ENCODE measurements around the gene LDLRAD4.
"Not testable (repeated sequence)": the region's sequence is repeated elsewhere in the genome, so short reads cannot be mapped to it uniquely, and the experiment has no call there.

LDLRAD4 gene

GRCh38 chr18:13649397-13650390, 431.1 kb downstream of the LDLRAD4 start:
- no peak for DNase-seq

GRCh38 chr18:13653746-13654433, 435.3 kb downstream of the LDLRAD4 start:
- DNase-seq, result no peak

- no peak for DNase-seq
Measured at GRCh38 chr18:13657974-13658373, 439.4 kb downstream of the LDLRAD4 start.

GRCh38 chr18:13658436-13659204, 440.1 kb downstream of the LDLRAD4 start:
- DNase-seq, result no peak

- no peak for DNase-seq
Measured at GRCh38 chr18:13660510-13660909, 441.9 kb downstream of the LDLRAD4 start.

GRCh38 chr18:13661051-13661778, 442.7 kb downstream of the LDLRAD4 start:
- no peak for DNase-seq

GRCh38 chr18:13661779-13662256, 443.3 kb downstream of the LDLRAD4 start:
- no peak for DNase-seq

GRCh38 chr18:13672657-13673056, 454.1 kb downstream of the LDLRAD4 start:
- DNase-seq, result peak in 1 of 5 donors; percentile 5

GRCh38 chr18:13676471-13676870, 457.9 kb downstream of the LDLRAD4 start:
- peak in 1 of 5 donors; percentile 5 for DNase-seq

GRCh38 chr18:13677350-13677749, 458.8 kb downstream of the LDLRAD4 start:
- not testable (repeated sequence) for DNase-seq

- no peak for DNase-seq
Measured at GRCh38 chr18:13680612-13681011, 462.1 kb downstream of the LDLRAD4 start.

GRCh38 chr18:13681701-13682100, 463.1 kb downstream of the LDLRAD4 start:
- DNase-seq, result no peak

GRCh38 chr18:13684546-13684945, 466.0 kb downstream of the LDLRAD4 start:
- DNase-seq, result no peak

- DNase-seq, result no peak
Measured at GRCh38 chr18:13688191-13689136, 469.9 kb downstream of the LDLRAD4 start.

- DNase-seq, result not testable (repeated sequence)
Measured at GRCh38 chr18:13690060-13690459, 471.5 kb downstream of the LDLRAD4 start.

- DNase-seq, result not testable (repeated sequence)
Measured at GRCh38 chr18:13695337-13695736, 476.8 kb downstream of the LDLRAD4 start.

GRCh38 chr18:13696961-13697360, 478.4 kb downstream of the LDLRAD4 start:
- DNase-seq, result no peak

- DNase-seq, result no peak
Measured at GRCh38 chr18:13700153-13700552, 481.6 kb downstream of the LDLRAD4 start.
